Upper lobe of left lung (tissue), 6 donors: ENCODE results near the gene PARK7. TPM values are rescaled to one million over a fixed set of nuclear protein-coding genes. Genes with fewer than 3 reads are reported as not detected.

Experiments used
- ATAC-seq, 2 donors: fragments of 200-7000 bp; cut with Tn5 transposase; one replicate each; pipeline ENCODE4 v1.9.1; 2022; ENCODE audit warnings: mild to moderate bottlenecking in 2 of 2, moderate library complexity in 2 of 2; ENCODE audit not compliant: low FRiP score in 2 of 2
- DNase-seq, 2 donors: peaks; one replicate each; pipeline ENCODE4 v3.0.0-alpha.2; 2019 to 2020
- H3K27ac ChIP-seq, 4 donors: fragments of 200-600 bp; sonication (generic); one replicate each; pipeline ENCODE4 v1.5.1; 2016 to 2019
- H3K27me3 ChIP-seq, 4 donors: fragments of 200-600 bp; sonication (generic); one replicate each; pipeline ENCODE4 v1.5.1; 2017 to 2019
- H3K36me3 ChIP-seq, 4 donors: fragments of 200-600 bp; sonication (generic); one replicate each; pipeline ENCODE4 v1.5.1; 2016 to 2019
- H3K4me1 ChIP-seq, 4 donors: fragments of 200-600 bp; sonication (generic); one replicate each; pipeline ENCODE4 v1.5.1; 2018 to 2019
- H3K4me3 ChIP-seq, 4 donors: fragments of 200-600 bp; sonication (generic); one replicate each; pipeline ENCODE4 v1.5.1; 2017 to 2019; ENCODE audit warnings: mild to moderate bottlenecking in 2 of 4, moderate library complexity in 1 of 4
- H3K9me3 ChIP-seq, 4 donors: fragments of 200-600 bp; sonication (generic); one replicate each; pipeline ENCODE4 v1.5.1; 2018 to 2019
- EP300 ChIP-seq, 4 donors: sonication (generic); formaldehyde crosslinking; IDR thresholded peaks; one replicate each; pipeline ENCODE4 v1.5.1; 2017; ENCODE audit warnings: antibody characterized with exemption in 4 of 4, control low read depth in 2 of 4
- POLR2A ChIP-seq, 4 donors: fragments of 450-650 bp; IDR thresholded peaks; one replicate each; pipeline ENCODE4 v1.5.1; 2016 to 2017; ENCODE audit warnings: antibody characterized with exemption in 4 of 4, mild to moderate bottlenecking in 2 of 4
- POLR2AphosphoS5 ChIP-seq, 2 donors: sonication (generic); formaldehyde crosslinking; IDR thresholded peaks; one replicate each; pipeline ENCODE4 v1.5.1; 2017; ENCODE audit warnings: antibody characterized with exemption in 2 of 2
- WGBS, 2 donors: methylation state at CpG; one replicate each; pipeline ENCODE4 v1.1.5; 2017 to 2018; 5-methylcytosine and 5-hydroxymethylcytosine counted together
- total RNA-seq, 6 donors: library from RNA; depleted of rRNA in 4 of 6; stranded (reverse); fragments of >200 nt in 4 of 6; gene quantifications; one replicate each; pipeline versions ENCODE4 v1.1.0 to v1.2.1, GENCODE V29; 2016 to 2021
- TF ChIP-seq, protein P1 (sequence below), 6 experiments: fragments of 450-650 bp in 4 of 6; fragments of 200-600 bp in 2 of 6; sonication (generic) in 2 of 6; IDR thresholded peaks; one replicate each; pipeline ENCODE4 v1.5.1; 2016 to 2019; ENCODE audit warnings: antibody characterized with exemption in 6 of 6
- donor health status: DM: no; HTN: no; CAD: no; lungs with moderate emphysema.
- donor health status: DM: no; HTN: yes; CAD: no; lungs with severe emphysema.

PARK7 gene
- total RNA-seq, 6 donors from 2014 or later, result 52.4 to 217 (median 130) TPM

DNA sequence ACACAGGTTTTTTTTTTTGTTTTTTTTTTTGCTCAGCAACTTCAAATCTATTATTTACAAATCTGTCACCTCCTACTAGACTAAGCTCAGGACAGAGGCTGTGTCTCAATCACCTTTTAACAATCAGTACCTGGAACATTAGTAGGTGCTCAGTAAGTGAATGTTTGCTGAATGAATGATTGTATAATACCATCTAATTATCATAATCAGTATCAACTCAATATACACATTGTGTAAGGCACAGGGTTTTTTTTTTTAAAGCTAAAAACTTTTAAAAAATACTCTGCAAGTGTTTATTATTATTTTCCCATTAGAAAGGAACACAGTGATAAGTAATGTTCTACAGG is 55.4 kb downstream of the PARK7 start:
- Histone ChIP-seq H3K36me3 (peaks cover 14 to 30% (median 19%) of the 10 kb centered on the region in 4 donors), H3K4me3 (no peak overlapping the region), H3K27ac (peak overlapping the region in 1 of 4 donors; percentile 49), H3K27me3 (no peaks in the 10 kb centered on the region), H3K4me1 (peaks cover 45 to 72% (median 61%) of the 10 kb centered on the region in 4 donors), H3K9me3 (no peaks in the 10 kb centered on the region)
- TF ChIP-seq POLR2AphosphoS5 (IDR thresholded peaks at IDR 0.05), result no peak
- DNase-seq (no peak), ATAC-seq (no peak)

DNA sequence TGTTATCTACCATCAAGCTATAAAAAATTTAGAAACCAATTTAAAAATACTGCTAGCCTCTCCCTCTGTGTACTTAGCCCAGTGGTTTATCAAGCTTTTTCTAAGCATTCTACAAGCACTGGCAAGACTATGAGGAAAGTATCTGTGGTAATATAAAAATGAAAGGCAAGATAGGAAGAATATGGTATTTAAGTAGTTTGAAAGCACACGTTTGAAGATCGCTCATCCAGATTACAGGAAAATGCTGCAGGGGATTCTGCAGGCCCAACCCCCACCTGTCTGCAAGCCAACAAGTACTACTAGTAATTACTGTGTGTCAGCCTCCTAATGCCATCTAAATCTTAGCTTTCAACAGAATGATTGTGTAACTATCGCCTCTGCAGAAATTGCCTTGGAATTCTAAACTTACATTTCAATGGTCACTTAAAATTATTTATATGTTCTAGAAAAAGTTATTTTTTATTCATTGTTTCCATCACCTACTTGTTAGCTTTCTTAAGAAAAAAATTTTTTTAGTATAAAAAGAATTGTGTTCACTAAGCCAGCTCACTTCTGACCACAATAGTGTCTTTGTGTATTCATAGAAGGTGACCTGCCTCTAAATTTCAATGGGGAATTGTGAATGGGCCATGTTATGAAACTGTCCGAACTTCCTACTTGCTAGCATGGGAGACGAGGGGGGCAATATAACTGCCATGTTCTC is 56.1 kb downstream of the PARK7 start:
- H3K27ac ChIP-seq, result peak overlapping the region; percentile 1 to 51 (median 27)
- DNase-seq, result no peak
- H3K4me3 ChIP-seq, result no peak overlapping the region
- no peaks in the 10 kb centered on the region for H3K9me3 ChIP-seq
- no peaks in the 10 kb centered on the region for H3K27me3 ChIP-seq
- peaks cover 14 to 23% (median 16%) of the 10 kb centered on the region in 4 donors for H3K36me3 ChIP-seq
- peaks cover 45 to 80% (median 62%) of the 10 kb centered on the region in 4 donors for H3K4me1 ChIP-seq
- TF ChIP-seq POLR2AphosphoS5 (IDR thresholded peaks at IDR 0.05) (no peak), EP300 (IDR thresholded peaks at IDR 0.05) (no peak), POLR2A (IDR thresholded peaks at IDR 0.05) (no peak)
- TF ChIP-seq, protein P1, sequence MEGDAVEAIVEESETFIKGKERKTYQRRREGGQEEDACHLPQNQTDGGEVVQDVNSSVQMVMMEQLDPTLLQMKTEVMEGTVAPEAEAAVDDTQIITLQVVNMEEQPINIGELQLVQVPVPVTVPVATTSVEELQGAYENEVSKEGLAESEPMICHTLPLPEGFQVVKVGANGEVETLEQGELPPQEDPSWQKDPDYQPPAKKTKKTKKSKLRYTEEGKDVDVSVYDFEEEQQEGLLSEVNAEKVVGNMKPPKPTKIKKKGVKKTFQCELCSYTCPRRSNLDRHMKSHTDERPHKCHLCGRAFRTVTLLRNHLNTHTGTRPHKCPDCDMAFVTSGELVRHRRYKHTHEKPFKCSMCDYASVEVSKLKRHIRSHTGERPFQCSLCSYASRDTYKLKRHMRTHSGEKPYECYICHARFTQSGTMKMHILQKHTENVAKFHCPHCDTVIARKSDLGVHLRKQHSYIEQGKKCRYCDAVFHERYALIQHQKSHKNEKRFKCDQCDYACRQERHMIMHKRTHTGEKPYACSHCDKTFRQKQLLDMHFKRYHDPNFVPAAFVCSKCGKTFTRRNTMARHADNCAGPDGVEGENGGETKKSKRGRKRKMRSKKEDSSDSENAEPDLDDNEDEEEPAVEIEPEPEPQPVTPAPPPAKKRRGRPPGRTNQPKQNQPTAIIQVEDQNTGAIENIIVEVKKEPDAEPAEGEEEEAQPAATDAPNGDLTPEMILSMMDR (IDR thresholded peaks at IDR 0.05), result no peak
- no peak for ATAC-seq
- 35 to 44% methylated on average over 5 of the region's 5 CpGs for WGBS, 2 donors

DNA sequence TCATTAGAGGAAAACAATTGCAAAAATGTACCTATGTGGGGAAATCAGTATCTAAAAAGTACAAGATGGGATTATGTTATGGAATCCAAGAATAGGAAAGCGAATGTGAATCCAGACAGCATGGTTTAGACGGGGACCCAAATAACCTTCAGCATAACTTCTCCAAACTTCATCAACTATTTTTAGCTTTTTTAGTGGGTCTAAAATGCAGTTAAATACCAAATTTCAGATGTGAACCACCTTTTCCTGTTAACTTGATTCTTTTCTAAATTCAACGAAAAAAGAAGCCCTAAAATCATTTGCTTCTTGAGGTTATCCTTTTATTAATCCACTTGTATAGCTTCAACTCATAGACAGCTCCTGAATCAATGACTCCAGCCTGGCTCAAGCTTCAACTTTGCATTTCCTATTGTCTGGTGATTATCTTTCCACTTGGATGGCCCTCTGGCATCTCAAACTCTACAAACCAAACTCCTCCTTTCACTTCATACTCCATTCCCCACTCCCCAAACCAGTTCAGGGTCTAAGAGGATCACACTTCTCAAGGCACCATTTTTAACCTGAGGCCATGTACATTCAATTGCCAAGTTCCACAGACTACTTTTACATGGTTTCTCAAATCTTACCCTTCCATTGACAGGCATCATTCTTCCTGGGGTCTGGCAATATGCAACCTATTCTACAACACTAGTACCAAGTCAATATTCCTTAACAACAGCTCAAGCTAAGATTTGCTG is 57.1 kb downstream of the PARK7 start:
- 83 to 86% methylated on average over 3 of the region's 3 CpGs for WGBS, 2 donors
- ATAC-seq (no peak), DNase-seq (no peak)
- Histone ChIP-seq H3K27ac (peak overlapping the region in 3 of 4 donors; percentile 1 to 51 (median 45)), H3K9me3 (no peaks in the 10 kb centered on the region), H3K4me1 (peaks cover 50 to 88% (median 66%) of the 10 kb centered on the region in 4 donors), H3K27me3 (no peaks in the 10 kb centered on the region), H3K36me3 (peaks cover 5 to 12% (median 7%) of the 10 kb centered on the region in 4 donors), H3K4me3 (no peak overlapping the region)
- TF ChIP-seq, protein P1 (IDR thresholded peaks at IDR 0.05), result no peak
- TF ChIP-seq EP300 (IDR thresholded peaks at IDR 0.05) (no peak), POLR2A (IDR thresholded peaks at IDR 0.05) (no peak), POLR2AphosphoS5 (IDR thresholded peaks at IDR 0.05) (no peak)

DNA sequence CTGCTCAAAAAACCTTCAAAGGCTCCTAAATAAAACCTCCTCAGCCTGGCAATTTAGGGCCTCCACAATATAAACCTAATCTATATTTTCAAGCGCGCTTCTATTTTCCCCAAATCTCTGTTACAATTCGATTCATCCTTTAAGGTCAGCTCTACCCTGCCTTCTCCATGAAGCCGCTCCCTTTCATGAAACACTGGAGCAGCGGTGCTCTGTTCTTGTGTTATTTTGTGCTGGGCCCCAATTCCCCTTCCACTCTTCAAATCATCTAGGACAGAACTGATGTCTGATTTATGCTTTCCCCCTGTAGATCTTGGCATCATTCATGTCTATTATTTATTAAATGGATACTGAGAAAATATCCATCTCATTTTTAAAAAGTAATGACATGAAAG is 57.7 kb downstream of the PARK7 start:
- no peak for ATAC-seq
- H3K27ac ChIP-seq, result peak overlapping the region in 2 of 4 donors; percentile 48 to 51
- H3K27me3 ChIP-seq, result no peaks in the 10 kb centered on the region
- no peak overlapping the region for H3K4me3 ChIP-seq
- no peaks in the 10 kb centered on the region for H3K9me3 ChIP-seq
- peaks cover 0 to 7% (median 4%) of the 10 kb centered on the region in 4 donors for H3K36me3 ChIP-seq
- TF ChIP-seq POLR2A (IDR thresholded peaks at IDR 0.05), result no peak
- no peak for TF ChIP-seq EP300 (IDR thresholded peaks at IDR 0.05)
- TF ChIP-seq, protein P1 (IDR thresholded peaks at IDR 0.05), result no peak
- no peak for TF ChIP-seq POLR2AphosphoS5 (IDR thresholded peaks at IDR 0.05)
- 95% methylated on average over 5 of the region's 5 CpGs for WGBS, 2 donors
- no peak for DNase-seq
- H3K4me1 ChIP-seq, result peaks cover 55 to 86% (median 69%) of the 10 kb centered on the region in 4 donors

DNA sequence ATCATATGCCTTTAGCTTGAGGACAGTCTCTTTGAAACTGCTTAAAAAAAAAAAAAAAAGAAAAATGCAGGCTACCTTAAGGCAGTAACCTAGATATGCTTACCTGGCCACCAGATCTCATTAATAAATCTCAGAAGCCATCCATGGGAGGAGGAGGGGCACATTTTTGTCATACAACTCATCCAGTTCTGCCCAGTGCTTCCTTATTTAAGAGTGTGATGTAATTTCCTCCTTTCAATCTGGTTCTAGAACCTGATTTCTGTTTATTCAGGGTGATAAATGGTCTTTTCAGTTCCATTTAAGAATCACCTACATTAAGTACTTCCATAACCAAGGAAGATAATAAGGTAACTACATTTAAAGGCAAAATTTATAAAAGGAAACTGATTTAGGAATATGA is 58.5 kb downstream of the PARK7 start:
- TF ChIP-seq, protein P1 (IDR thresholded peaks at IDR 0.05), result no peak
- TF ChIP-seq POLR2AphosphoS5 (IDR thresholded peaks at IDR 0.05), result no peak
- peak in 1 of 4 donors; percentile 4 for TF ChIP-seq EP300 (IDR thresholded peaks at IDR 0.05)
- TF ChIP-seq POLR2A (IDR thresholded peaks at IDR 0.05), result no peak
- peaks cover 54 to 84% (median 62%) of the 10 kb centered on the region in 4 donors for H3K4me1 ChIP-seq
- peak; percentile 46 to 75 for ATAC-seq
- no peak overlapping the region for H3K4me3 ChIP-seq
- H3K27ac ChIP-seq, result peak overlapping the region in 2 of 4 donors; percentile 7 to 48
- DNase-seq, result peak in 1 of 2 donors; percentile 53
- H3K36me3 ChIP-seq, result no peaks in the 10 kb centered on the region
- no peaks in the 10 kb centered on the region for H3K27me3 ChIP-seq
- H3K9me3 ChIP-seq, result no peaks in the 10 kb centered on the region
